ENCODE results near the gene FANCE.
"Not testable (repeated sequence)": the region's sequence is repeated elsewhere in the genome, so short reads cannot be mapped to it uniquely, and the experiment has no call there.

The FANCE gene

GRCh38 chr6:35432702-35433101, 19.4 kb upstream of the FANCE start:
- DNase-seq (ENCODE audit: low read depth), result not testable (repeated sequence)

- DNase-seq (ENCODE audit: low read depth), result no peak
Measured at GRCh38 chr6:35435074-35435837, 16.9 kb upstream of the FANCE start.

GRCh38 chr6:35436071-35436857, 15.9 kb upstream of the FANCE start:
- DNase-seq (ENCODE audit: low read depth), result no peak

- not testable (repeated sequence) for DNase-seq (ENCODE audit: low read depth)
Measured at GRCh38 chr6:35438378-35439065, 13.6 kb upstream of the FANCE start.

- no peak for DNase-seq (ENCODE audit: low read depth)
Measured at GRCh38 chr6:35439308-35439707, 12.8 kb upstream of the FANCE start.

- no peak for DNase-seq (ENCODE audit: low read depth)
Measured at GRCh38 chr6:35441205-35441604, 10.9 kb upstream of the FANCE start.

- no peak for DNase-seq (ENCODE audit: low read depth)
Measured at GRCh38 chr6:35441642-35442041, 10.5 kb upstream of the FANCE start.

- no peak for DNase-seq (ENCODE audit: low read depth)
Measured at GRCh38 chr6:35442693-35443092, 9.4 kb upstream of the FANCE start.

- no peak for DNase-seq (ENCODE audit: low read depth)
Measured at GRCh38 chr6:35443341-35444030, 8.7 kb upstream of the FANCE start.

GRCh38 chr6:35445691-35446090, 6.4 kb upstream of the FANCE start:
- DNase-seq (ENCODE audit: low read depth), result no peak

DNA sequence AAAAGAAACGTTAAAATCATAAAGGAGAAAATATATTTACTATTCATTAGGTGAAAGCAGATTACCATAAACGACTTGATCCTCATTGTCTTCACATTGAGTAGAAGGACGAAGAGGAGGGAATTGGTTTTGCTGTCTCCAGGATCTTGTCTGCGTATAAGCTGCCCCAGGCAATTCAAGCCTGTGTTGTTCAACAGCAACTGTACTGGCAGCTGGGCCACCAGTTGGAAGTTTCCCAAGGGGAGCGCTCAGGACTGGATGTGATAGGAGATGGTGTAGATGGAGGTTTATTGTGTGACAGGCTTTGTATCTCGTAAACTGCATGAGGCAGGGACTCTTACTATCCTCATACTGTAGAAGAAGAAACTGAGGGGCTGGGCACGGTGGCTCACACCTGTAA, 3.9 kb upstream of the FANCE start:
- DNase-seq (ENCODE audit: low read depth), result no peak

DNA sequence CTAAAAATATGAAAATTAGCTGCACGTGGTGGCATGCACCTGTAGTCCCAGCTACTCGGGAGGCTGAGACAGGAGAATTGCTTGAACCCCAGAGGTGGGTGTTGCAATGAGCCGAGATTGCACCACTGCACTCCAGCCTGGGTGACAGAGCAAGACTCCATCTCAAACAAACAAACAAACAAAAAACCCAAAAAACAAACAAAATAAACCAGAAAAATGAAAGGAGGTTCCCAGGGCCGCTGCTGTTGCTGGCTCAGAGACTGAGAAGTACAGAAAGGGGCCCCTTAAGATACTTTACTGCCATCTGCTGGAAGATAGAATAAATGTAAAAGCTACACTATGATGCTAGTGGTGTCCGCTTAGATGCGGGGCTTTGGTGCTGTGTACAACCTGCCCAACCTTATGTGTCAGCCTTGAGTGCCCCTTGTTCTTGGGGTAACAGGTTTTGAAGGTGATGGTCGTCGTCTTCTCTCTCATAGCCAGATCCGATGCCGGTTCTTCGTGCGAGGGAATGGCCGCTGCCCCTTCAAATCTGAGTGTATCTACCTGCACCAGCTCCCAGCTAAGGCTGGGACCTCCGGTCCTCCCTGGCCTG, 2.8 kb upstream of the FANCE start:
- DNase-seq (ENCODE audit: low read depth), result no peak

GRCh38 chr6:35451354-35452182, 570 bp upstream of the FANCE start:
- no peak for DNase-seq (ENCODE audit: low read depth)

DNA sequence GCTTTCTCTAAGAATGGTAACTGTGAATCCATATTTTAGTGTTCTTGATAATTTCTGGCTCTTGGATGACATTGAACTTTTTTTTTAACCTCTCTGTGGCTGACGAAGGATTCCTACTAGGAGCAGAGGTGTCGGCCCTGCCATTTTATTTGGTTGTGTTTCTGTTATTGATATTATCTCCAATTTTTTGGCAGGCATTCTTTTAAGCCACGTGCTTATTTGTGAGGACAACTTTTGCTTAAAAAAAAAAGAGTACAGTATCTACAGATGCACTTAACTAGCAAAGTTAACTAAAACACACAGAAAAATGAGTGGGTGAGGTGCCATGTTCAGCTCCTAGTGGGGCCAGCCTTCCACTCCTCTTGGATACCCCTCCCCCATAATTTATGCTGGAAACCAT, 1.1 kb downstream of the FANCE start:
- DNase-seq (ENCODE audit: low read depth), result no peak

- no peak for DNase-seq (ENCODE audit: low read depth)
Measured at GRCh38 chr6:35454391-35455110, 2.4 kb downstream of the FANCE start.

DNA sequence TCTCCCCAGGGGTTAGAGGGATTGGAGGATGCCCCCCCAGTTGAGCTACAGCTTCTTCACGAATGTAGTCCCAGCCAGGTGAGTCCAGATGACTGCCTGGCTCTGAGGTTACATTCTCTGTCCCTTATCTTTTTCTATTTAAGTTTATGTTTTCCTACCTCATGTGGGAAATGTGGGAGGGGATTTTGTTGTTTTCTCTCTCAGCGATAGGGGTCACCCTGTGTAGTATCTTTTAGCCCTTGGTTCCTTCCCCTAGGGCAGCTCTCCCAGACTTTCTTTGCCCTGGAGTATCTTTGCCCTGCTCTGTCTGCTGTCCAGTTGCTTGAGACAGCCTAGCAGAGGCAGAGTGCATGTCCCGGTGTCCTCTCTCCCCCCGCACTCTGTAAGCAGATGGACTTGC, 5.8 kb downstream of the FANCE start:
- no peak for DNase-seq (ENCODE audit: low read depth)

DNA sequence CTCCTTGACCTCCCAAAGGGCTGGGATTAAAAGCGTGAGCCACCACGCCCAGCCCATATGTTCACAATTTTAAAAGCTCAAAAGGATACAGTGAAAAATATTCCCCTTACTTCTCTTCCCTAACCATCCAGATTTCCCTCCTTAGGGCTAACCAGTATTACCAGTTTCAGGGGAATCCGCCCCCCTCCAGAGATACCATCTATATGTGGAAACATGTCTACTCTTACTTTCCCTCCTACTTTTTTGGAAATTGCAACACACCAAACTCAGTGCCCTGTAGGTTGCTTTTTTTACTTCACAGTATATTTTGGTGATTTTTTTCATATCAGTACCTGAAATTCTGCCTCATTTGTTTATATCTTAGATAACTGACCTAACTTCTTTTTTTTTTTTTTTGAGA, 9.1 kb downstream of the FANCE start:
- no peak for DNase-seq (ENCODE audit: low read depth)

- no peak for DNase-seq (ENCODE audit: low read depth)
Measured at GRCh38 chr6:35463292-35463691, 11.2 kb downstream of the FANCE start.

DNA sequence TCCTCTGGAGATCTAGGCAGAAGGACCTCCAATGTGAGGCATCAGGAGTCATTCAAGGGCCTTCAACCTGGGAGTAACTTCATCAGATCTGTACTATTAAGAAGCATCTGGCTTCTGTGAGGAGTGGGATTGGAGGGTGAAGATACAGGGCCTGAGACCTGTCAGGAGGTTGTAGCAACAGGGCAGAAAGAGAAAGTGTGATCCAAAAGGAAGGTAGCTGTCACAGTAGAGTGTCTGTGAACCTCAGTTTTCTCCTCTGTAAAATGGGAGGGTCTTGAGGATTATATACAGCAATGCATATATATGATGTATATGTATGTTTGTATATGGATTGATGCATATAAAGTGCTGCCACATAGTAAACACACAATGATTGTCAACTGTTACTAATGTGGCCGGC, 13.5 kb downstream of the FANCE start:
- DNase-seq (ENCODE audit: low read depth), result no peak
